HG03108 (cell line): ENCODE results near the gene ZNF107.
"Not testable (repeated sequence)": the region's sequence is repeated elsewhere in the genome, so short reads cannot be mapped to it uniquely, and the experiment has no call there.

Source experiments
- ATAC-seq: cut with Tn5 transposase; IDR thresholded peaks from one replicate; pipeline ENCODE4 v1.9.1; 2021; ENCODE audit warnings: moderate library complexity; ENCODE audit not compliant: unreplicated experiment

The ZNF107 gene

DNA sequence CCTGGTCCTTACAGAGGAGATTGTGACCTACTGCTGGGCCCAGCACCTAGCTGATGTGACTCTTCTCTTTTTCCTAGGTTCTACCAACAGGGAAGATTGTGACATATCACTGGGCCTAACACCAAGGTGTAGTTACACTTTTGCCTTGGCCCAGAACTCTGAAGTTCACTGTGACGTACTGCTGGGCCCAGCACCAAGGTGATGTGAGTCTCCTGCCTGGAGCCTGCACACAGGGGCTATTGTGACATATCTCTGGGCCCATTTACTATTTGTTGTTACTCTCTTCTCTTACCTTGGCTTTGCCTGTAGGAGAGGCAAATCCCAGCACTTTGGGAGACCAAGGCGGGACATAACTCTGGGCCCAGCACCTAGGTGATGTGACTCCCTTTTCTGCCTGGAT is 23.1 kb upstream of the ZNF107 start:
- no peak for ATAC-seq

DNA sequence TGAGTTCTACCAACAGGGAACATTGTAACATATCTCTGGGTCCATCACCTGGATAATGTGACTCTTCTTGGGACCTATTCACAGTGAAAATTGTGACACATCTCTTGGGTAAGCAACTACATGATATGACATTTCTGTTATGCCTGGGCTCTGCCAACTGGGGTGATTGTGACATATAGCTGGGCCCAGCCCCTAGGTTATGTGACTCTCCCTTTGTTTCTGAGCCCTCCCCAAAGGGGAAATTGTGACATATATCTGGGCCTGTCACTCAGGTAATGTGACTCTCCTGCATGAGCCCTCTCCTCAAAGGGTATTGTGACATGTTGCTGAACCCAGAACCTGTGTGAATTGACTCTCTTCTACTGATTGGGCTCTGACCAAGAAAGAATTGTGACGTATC is 22.4 kb upstream of the ZNF107 start:
- no peak for ATAC-seq

GRCh38 chr7:64651203-64651602 is 14.7 kb upstream of the ZNF107 start:
- no peak for ATAC-seq

DNA sequence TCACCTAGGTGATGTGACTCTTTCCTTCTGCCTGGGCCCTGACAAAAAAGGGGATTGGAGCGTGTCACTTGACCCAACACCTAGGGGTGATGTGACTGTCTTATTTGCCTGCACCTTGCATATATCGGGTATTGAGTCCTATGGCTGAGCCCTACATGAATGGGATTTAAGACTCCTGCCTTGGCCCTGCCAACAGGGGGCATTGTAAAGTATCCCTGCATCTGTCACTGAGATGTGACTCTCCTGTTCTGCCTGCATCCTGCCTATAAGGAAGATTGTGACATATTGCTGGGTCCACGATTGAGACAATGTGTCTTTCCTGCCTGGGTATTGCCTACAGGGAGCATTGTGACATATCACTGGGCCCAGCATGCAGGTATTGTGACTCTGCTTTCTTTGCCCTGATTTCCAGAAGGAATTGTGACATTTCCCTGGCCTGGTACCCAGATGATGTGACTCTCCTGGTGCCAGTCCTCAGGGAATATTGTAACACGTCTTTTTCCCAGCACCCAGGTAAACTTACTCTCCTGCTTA is 14.2 kb upstream of the ZNF107 start:
- no peak for ATAC-seq

- ATAC-seq, result no peak
These were observed 12.1 kb upstream of the ZNF107 start for GRCh38 chr7:64653721-64654401.

DNA sequence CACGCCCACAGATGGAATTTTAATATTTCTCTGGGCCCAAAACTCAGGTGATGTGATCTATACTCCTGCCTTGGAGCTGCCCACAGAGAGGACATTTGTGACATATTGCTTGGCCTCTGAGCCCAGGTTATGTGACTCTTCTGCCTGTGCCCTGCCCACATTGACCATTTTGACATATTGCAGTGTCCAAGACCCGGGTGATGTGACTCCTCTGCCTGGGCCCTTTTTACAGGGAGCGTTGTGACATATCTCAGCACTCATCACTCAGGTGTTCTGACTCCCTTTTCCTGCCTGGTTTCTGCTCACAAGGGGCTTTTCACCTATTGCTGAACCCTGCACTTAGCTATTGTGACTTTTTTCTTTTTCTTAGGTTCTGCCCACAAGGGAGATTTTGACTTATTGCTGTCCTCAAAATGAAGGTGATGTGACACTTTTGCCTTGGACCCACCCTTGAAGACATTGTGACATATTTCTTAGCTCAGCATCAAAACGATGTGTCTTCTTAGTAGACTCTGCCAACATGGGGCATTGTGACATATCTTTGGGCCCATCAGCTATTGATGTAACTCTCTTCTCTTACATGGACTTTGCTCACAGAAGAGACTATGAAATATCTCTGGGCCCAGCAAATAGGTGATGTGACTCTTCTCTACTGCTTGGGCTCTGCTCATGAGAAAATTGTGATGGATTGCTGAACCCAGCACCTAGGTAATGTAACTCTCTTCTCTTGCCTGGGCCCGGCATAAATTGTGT is 11.0 kb upstream of the ZNF107 start:
- no peak for ATAC-seq

DNA sequence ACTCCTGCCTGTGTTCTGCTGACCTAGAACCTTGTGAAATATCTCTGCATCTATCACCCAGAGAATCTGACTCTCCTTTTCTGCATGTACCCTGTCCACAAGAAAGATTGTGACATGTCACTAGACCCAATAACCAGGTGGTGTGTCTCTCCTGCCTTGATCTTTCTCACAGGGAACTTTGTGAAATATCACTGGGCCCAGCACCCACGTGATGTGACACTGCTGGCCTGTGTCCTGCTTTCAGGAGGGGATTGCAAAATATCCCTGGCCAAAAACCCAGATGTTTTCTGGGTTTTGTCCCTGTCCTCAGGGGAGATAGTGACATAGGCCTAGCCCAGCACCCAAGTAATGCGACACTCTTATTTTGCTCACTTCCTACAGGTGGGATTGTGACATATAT is 10.1 kb upstream of the ZNF107 start:
- ATAC-seq, result no peak

GRCh38 chr7:64656489-64656888 is 9.4 kb upstream of the ZNF107 start:
- no peak for ATAC-seq

DNA sequence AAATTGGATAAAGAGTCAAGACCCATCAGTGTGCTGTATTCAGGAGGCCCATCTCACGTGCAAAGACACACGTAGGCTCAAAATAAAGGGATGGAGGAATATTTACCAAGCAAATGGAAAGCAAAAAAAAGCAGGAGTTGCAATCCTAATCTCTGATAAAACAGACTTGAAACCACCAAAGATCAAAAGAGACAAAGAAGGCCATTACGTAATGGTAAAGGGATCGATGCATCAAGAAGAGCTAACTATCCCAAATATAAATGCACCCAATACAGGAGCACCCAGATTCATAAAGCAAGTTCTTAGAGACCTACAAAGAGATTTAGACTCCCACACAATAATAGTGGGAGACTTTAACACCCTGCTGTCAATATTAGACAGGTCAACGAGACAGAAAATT is 3.8 kb upstream of the ZNF107 start:
- not testable (repeated sequence) for ATAC-seq

DNA sequence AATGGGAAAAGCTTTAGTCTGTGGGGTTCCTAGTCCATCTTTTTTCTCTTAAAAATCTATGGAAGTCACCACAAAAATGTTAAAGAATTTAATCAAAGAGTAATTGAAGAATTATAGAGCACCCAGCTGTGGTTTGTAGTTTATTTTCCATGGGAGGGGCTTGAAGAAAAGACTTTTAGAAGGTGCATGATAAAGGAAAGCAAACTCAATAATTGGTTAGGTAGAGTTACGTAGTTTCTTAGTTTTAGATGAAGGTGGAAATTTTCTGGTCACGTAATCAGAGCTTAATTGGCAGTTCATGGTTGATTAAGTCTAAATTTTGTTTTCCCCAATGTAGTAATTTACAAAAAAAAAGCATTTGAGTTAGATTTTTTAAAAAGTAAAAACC is 724 bp downstream of the ZNF107 start:
- ATAC-seq, result no peak

DNA sequence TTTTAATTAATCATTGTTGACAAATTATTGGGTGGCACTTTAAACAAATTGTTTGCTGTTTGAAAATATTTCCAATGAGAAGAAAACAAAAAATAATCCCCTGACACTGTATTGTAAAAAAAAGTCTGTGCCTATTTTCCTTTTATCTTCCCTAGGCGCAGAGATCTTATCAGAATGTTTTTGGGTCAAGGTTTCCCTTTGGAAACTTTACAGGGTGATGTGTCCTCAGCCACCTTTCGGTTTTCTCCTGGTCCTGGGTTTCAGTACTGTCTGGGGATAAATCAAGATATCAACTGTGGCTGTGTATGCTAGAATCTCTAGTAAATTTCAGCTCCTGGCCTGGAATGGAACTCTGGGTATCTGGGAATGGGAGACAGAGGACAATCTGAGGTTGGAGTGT is 1.4 kb downstream of the ZNF107 start:
- ATAC-seq, result no peak

DNA sequence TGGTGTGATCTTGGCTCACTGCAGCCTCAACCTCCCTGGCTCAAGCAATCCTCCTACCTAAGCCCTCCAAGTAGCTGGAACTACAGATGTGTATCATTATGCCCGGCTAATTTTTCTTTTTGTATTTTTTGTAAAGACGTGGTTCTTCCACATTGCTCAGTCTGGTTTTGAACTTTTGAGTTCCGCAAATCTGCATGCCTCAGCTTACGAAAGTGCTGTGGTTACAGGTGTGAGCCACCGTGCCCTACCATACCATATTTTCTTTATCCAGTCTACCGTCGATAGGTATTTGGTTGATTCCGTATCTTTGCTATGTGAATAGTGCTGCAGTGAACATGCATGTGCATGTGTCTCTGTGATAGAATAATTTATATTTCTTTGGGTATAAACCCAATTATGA is 6.5 kb downstream of the ZNF107 start:
- ATAC-seq, result no peak

GRCh38 chr7:64685091-64685490 is 19.2 kb downstream of the ZNF107 start:
- no peak for ATAC-seq

DNA sequence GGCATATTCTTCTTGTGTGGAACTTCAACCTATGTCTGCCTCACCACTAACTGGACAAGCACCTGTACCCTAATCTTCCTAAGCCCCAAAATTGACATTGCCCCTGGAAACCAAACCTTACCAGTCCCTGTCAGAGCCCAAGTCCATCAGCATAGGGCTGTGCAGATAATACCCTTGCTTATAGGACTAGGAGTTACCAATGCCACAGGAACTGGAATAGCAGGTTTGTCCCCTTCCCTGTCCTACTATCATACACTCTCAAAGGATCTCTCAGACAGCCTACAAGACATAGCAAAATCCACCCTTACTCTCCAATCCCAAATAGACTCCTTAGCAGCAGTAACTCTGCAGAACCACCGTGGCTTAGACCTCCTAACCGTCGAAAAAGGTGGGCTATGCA is 19.8 kb downstream of the ZNF107 start:
- ATAC-seq, result no peak

DNA sequence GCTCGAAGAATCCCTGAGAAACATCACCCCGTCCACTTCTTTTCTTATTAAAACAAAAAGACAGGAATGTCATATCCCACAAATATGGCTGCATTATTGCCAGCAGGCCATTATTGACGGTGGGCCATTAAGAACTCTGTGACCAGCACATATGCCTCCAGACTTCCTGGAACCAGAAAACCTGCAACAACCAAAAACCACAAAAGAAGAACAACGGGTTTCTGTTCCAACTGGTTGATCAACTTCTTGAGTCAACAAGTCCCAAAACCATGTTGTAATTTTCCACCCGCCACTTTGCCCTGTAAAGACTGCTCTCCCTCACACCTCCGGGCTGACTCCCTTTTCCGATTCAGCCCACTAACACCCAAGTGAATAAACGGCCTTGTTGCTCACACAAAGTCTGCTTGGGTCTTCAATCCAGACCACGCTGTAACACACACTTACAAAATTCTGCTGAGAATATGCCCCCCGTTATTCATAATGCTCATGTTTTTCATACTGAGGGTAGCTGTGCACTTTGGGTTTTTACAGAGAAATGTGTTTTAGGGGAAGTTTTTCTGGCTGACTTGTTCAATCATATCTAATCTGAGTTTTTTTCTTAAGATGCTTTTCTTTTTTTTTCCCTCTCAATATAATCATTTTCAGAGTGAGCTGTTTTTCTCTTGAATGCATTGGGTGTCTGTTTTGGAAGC is 20.7 kb downstream of the ZNF107 start:
- no peak for ATAC-seq

DNA sequence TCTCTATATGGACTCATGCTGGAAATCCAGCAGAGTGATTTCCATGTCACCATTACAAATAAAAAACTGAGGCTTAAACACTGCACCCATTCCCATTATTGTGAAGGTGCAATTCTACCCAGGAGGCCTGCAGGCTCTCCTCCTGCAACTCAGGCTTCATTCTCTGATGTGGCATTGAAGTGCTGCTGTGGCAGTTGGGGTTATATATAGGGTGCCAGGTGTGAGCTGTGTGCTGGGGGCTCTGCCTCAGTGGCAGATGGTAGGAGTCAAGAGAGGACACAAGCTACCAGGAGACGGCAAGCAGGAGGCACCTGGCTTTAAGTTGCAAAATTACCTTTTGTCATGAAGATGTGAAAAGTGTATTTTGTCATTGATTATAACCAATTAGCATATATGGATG is 21.3 kb downstream of the ZNF107 start:
- ATAC-seq, result no peak

DNA sequence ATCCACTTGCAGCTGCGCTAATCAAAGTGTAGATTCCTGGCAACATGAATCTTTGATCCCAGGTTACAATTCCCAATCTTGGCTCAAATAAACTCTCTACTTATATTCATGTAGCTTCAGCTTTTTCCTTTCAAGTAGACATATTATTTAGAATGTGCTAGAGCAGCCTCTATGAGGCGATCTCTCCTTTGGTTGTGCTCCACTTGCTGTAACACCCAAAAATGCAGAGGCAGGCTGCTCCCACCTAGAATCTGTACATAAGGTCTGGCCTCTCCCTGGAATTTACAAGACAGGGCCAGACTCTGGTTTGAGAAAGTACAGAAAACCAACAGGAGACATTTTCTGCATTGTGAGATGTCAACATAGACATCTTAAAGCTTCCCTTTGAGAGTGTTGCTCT is 23.1 kb downstream of the ZNF107 start:
- no peak for ATAC-seq

DNA sequence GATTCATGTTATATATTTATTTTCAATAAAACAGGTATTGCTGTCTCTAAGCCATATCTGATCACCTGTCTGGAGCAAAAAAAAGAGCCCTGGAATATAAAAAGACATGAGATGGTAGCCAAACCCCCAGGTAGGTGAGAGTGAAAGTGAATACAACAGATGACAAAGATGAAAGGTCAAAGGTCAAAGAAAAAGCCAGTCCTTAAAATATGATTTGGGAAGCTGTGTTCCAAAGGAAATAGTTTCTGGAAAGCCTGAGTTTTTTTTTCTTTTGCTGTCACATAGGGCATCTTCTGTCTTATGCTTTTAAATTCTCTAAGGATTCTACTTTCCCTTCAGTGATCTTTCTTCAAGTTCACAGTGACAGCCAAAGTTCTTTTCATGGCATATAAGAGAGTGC is 25.9 kb downstream of the ZNF107 start:
- ATAC-seq, result no peak

GRCh38 chr7:64697863-64698262 is 31.9 kb downstream of the ZNF107 start:
- ATAC-seq, result not testable (repeated sequence)

- ATAC-seq, result no peak
These were observed 40.8 kb downstream of the ZNF107 start for GRCh38 chr7:64706625-64707292.

DNA sequence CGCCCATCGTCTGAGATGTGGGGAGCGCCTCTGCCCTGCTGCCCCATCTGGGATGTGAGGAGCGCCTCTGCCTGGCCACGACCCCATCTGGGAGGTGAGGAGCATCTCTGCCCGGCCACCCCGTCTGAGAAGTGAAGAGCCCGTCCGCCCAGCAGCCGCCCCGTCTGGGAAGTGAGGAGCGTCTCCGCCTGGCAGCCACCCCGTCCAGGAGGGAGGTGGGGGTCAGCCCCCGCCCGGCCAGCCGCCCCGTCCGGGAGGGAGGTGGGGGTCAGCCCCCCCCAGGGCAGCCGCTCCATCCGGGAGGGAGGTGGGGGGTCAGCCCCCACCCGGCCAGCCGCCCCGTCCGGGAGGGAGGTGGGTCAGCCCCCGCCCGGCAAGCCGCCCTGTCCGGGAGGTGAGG is 52.0 kb downstream of the ZNF107 start:
- not testable (repeated sequence) for ATAC-seq
